Measurements from ENCODE around the gene ARL2.

DNA sequence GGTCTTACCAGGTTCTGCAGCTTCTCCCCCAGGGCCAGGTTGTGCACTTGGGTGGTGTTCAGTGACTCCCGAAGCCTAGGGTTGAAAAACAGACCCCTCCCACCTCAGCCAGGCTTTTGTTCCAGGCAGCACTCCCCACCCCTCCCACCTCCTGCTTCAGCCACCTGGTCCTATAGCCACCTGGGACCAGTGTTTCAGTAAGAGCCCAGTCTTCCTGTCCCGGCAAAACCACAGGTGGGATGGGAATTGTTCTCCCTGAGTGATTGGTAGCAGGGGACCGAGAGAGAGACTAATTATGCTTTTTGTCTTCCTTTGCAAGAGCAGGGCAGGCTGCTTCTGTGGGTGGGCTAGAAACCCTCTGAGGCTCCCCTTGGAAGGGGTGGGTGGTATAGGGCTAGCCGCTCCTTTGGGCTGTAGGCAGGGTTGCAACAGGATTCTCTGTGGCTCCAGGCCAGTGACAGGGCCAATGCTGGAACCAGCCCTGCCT lies 52.9 kb downstream of the ARL2 start:
- TF ChIP-seq CTCF (tag by site-specific recombination; IDR thresholded peaks at IDR 0.05) (no peak), PATZ1 (tag by site-specific recombination; IDR thresholded peaks at IDR 0.05) (no peak), TSHZ1 (tag by site-specific recombination; IDR thresholded peaks at IDR 0.05; ENCODE audit: borderline replicate concordance) (no peak), ZNF600 (tag by site-specific recombination; IDR thresholded peaks at IDR 0.05) (no peak), ZFP3 (tag by site-specific recombination; IDR thresholded peaks at IDR 0.05; ENCODE audit: low read depth) (no peak), ZNF138 (tag by site-specific recombination; IDR thresholded peaks at IDR 0.05; ENCODE audit: borderline replicate concordance) (no peak), ZBTB21 (tag by site-specific recombination; IDR thresholded peaks at IDR 0.05) (no peak), BCL11A (tag by site-specific recombination; IDR thresholded peaks at IDR 0.05; ENCODE audit: low read depth) (no peak), ZNF660 (tag by site-specific recombination; IDR thresholded peaks at IDR 0.05) (no peak), GLIS1 (tag by site-specific recombination; IDR thresholded peaks at IDR 0.05) (no peak), TCF7L2 (IDR thresholded peaks at IDR 0.05; ENCODE audit: borderline replicate concordance, low read depth, low read length) (no peak), ZNF776 (tag by site-specific recombination; IDR thresholded peaks at IDR 0.05; ENCODE audit: borderline replicate concordance) (no peak)
